ENCODE measurements around the gene MEGF11.
"Not testable (repeated sequence)": the region's sequence is repeated elsewhere in the genome, so short reads cannot be mapped to it uniquely, and the experiment has no call there.

MEGF11 gene

DNA sequence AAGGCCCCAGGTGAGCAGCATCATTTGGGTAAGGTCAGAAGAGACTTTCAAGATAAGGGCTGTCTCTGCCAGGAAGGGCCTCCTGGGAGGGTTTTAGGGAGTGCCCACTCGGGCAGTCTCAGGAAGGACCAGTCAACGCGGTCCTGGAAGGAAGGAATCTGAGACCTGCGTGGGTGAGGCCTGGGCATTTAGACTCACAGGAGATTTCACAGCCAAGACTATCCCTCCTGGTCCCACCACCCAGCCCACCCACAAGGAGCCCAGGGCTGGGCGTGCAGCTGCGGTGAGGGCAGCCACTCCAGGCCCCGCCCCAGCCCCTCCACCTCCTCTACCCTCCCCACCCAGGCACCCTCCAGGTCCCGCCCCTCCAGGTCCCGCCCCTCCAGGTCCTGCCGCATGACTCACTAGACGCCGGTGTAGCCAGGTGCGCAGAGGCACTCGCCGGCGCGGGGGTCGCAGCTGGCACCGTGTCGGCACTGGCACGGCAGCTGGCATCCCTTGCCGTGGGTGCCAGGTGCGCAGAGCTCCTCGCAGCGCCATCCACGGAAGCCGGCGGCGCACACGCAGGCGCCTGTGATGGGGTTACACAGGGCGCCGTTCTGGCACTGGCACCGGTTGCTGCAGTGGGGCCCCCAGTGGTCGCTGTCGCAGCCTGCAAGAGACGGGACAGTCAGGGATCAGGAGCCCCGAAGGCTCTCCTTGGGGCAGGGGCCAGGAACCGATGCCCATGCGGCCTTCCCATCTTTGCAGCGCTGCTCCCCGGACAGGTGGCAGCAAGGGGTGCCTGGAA, 271.5 kb downstream of the MEGF11 start:
- DNase-seq (ENCODE audit: low spot score) (peak; percentile 35), FAIRE-seq (peak; percentile 9)

DNA sequence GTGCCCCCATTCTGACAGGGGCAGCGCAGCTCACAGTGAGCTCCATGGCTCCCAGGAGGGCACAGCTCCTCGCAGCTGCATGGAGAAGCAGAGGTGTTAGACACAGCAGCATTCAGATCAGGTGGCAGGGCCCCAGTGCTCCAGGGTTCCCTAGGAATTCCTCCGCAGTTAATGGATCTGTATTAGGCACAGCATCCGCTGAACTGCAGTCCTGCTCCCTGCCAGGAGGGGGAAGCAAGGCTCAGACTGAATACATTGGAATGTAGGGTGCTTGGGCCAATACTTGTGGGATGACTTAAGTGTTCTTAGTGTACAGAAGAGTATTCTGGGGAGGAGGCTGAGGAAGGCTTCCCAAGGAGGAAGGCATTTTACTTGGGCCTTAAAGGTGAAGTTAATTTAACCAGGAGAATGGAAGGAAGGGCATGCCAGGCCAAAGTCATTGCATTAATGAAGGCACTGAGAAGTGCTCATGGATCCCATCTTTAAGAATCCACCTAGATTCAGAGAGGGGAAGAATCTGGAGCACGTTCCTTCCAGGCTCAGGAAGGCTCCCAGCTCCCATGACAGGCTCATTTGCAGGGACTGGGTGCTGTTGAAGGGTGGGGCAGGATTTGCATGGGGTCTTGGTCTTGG, 272.6 kb downstream of the MEGF11 start:
- peak; percentile 95 for FAIRE-seq
- peak; percentile 82 for DNase-seq (ENCODE audit: low spot score)

DNA sequence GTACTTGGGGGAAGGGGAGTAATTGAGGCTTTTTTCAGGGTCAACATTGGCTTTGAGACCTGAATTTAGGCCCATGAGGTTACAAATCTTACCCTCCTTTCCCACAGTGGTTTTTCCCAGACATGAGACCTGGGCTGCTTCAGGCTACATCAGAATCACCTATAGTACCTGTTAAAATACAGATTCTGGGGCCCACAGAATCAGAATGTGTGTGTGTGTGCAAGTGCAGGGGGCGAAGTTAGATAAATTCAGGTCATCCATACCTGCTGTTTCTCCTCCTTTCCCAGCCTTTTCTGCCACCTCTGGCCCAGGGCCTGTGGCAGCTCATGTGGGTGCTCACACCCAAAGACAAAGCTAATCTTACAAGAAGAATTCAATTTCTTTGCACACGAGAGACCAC, 273.7 kb downstream of the MEGF11 start:
- FAIRE-seq = no peak

DNA sequence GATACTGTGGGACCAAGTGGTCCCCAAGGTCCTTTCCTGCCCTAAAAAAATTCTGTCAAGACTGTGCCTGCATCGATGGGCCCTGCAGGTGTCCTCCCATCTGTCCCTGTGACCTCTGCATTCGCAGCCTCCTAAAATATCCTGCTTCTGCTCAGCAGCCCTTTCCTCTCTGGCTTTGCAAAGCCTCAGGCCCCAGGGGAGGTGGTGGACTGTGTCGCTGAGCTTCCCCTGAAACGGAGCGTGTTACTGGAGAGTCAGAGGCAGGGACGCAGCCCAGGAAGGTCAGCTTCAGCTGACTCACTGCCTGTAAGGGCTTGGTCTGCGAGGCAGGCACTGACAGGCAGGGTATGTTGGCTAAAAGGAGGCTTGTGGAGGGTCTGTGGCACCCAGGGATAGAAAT, 274.2 kb downstream of the MEGF11 start:
- FAIRE-seq (peak; percentile 68), DNase-seq (ENCODE audit: low spot score) (no peak)

More for the DNA sequence above, 273.7 kb downstream of the MEGF11 start:
- no peak for DNase-seq (ENCODE audit: low spot score)

DNA sequence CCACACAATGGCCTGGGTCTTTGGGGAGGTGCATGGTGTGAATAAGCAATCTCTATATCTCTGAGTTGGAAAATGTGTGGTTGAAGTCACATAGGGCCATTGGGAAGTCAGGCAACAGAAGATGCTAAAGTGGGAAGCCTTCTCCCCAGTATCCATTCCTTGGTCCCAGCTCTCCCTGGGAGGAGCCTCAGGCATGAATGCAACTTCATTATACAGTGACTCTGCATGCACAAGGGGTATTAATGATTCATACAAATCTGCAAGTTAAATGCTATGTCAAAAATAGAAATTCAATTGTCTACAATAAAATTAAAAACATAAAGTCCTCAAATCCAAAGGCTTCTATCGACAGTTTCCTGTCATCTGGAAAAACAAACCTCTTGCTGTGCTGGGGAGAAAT, 275.4 kb downstream of the MEGF11 start:
- no peak for DNase-seq (ENCODE audit: low spot score)
- FAIRE-seq = no peak

DNA sequence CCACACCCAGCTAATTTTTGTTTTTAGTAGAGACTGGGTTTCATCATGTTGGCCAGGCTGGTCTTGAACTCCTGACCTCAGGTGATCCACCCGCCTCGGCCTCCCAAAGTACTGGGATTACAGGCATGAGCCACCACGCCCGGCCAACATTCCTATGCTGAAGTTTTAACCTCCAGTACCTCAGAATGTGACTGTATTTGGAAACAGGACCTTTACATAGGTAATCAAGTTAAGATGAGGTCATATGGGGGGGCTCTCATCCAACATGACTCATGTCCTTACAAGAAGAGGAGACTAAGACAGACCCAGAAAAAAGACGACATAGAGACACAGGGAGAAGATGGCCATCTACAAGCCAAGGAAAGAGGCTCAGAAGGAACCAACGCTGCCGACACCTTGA, 277.4 kb downstream of the MEGF11 start:
- not testable (repeated sequence) for DNase-seq (ENCODE audit: low spot score); FAIRE-seq

DNA sequence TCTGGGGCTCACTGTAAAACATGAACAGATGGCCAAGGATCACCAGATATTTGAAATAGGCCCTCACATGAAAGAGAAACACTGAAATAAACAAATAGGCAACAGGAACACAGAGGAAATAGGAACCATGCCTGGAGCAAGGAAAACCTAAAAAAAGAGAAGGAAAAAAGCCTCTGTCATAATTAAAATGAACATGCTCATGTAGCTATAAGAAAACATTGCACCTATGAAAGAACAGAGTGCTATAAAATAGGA, 281.9 kb downstream of the MEGF11 start:
- FAIRE-seq = no peak
- no peak for DNase-seq (ENCODE audit: low spot score)

DNA sequence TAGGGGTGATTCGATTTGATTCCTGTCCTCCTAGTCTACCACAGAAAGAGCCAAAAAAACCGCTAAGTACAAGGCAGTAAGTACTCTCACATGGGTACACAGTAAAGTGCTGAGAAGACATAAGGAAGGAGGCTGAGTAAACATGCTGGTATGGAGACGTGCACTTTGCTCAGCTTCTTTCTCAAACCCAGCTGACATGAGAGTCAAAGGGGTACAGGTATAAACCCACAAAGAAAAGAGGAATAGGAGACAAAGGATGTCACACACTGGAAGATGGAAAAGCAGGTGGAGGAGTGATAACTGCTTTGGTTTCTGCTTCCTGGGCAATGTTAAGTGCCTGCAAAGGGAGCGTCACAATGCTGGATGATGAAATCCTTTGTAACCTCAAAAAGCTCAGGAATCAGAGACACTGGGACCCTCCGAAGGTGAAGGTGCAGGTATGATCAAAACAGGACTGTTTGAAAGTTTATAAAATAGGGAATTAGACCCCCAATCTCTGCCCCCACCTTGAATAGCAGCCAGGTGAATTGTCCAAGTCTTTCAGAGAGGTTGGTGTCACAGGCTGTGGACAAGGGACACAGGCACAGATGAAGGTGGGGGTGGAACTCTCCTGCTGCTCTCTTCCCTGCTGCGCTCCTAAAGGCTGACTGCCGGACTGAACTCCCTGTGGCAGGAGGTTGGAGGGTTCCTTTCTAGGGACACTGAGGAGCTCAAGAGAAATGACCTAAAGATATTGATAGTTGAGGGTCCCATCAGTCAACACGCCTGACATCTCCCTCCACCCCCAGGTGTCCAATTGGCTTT, 282.4 kb downstream of the MEGF11 start:
- FAIRE-seq (no peak), DNase-seq (ENCODE audit: low spot score) (no peak)

DNA sequence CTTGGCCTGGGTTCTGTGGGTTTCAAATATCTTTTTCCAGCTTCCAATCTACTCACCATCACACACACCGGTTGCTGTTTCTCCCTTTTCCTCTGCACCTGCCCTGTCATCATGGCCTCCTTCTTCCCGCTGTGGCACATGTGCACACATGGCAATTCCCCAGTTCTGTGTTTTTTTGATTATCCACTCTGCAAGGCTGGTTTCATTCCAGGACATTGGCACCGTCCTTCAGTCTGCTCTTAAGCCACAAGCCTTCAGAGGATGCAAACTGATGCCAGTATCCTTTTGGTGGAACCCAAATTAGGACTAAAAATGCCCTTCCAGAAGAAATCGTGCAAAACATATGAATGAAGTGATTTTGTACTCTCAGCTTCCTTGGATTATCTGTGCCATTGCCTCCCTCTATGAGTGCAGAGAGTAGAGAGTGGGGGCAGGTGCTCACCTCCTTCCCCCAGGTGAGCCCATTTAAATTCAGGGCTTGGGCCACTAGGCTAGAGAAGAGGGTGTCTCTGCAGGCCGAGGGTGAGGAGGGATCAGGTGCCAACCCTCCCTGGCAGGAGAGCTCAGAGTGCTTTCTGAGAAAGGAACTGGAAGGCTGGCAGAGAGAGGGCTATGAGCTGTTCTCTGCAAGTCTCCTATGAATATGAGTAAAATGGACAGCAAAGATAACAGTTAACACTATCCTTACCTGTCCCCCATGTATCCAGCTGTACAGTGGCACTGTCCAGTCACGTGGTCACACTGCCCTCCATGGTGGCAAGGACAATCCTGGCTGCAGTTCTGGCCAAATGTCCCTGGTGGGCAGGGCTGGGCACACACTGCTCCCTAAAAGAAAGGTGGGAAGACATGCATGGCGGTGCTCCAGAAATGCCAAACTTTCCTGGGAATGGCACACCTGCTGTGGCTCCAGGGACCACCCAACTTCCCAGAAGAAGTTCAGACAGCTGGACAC, 283.4 kb downstream of the MEGF11 start:
- no peak for DNase-seq (ENCODE audit: low spot score)
- peak; percentile 88 for FAIRE-seq

DNA sequence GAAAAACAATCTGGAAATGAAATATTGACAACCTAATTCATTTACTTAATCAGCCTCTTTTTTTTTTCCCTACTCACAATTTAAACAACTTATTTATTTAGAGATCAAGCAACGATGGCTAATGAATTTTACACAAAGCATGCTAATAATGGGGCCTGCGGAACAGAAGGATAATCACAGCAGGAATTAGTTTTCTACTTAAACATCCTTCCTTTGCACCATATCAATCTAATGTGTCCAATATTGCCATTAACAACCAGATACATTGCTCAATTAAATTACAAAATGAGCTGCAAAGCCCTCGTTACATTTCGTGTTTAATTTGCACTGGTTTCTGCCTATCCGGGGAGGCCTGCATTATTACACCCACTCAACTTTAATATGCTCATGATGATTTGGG, 285.0 kb downstream of the MEGF11 start:
- no peak for DNase-seq (ENCODE audit: low spot score)
- FAIRE-seq = no peak

DNA sequence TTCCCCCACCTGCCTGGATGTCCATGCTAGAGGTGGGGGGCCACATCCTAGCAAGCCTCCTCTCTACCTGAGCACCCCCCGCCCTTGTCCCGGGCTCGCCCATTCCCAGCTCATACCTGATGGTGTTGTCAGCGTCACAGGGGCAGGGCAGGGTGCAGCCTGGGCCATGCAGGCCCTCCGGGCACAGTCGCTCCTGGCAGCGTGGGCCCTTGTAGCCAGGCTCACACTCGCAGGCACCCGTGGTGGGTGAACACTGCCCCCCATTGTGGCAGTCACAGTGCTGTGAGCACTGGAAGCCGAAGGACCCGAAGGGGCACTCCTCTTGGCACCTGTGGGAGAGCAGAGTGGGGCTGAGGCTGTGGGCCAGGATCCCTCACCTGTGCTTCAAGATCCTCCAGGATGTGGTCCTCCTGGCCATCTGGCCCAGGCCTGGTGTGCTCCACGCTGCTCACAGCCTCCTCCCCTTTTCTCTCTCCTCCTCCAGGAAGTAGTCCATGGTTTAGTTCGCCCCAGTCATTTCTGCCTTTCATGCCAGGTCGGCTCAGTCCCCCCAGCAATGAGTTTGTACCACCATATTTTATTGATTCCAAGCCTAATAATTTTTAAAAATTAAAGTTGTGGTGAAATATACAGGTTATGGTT, 288.6 kb downstream of the MEGF11 start:
- no peak for DNase-seq (ENCODE audit: low spot score)
- FAIRE-seq = no peak

DNA sequence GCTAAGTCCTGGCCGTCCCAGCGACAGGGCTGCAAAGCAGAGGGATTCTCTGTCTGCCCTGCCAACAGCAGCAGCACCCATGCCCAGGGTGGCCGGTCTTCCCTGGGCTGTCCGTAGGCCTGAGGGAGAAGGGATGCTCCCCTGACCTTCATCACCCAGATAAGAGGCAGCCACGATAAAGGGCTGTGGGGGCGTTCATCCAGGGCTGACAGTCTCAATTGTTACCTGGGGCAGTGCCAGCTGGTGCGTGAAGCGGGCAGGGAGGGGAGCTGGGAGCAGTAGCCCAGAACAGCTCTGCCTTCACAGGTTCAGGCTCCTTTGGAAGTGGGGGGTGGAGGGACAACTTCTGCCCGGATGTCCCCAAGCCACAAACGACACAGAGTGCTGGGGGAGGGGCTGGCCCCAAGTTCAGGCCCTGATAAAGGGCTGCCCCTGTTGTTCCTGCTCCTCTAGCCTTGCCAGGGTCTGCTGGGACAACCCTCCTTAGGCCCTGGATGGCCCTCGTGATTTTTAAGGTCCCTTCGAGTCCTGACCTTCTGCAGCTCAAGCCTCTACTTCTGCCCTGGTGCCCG, 289.6 kb downstream of the MEGF11 start:
- DNase-seq (ENCODE audit: low spot score) (no peak), FAIRE-seq (no peak)

DNA sequence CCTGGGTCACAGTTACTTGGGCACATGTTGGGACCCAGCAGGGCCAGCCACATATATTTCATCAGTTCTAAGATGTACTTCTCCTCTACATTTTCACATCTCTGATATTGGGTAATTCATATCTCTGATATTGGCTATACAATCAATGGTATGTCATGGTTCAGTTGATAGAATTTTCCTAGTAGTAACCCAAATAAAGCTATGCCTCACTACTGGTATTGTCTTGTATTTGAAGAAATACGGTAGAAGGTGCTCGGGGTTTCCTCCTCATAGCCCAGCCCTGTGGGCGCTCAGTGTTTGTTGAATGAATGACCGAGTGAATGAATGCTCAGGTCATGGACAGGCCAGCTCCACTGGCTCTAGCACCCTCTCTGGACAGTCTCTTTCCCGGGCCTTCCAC, 290.2 kb downstream of the MEGF11 start:
- DNase-seq (ENCODE audit: low spot score) (no peak), FAIRE-seq (no peak)

DNA sequence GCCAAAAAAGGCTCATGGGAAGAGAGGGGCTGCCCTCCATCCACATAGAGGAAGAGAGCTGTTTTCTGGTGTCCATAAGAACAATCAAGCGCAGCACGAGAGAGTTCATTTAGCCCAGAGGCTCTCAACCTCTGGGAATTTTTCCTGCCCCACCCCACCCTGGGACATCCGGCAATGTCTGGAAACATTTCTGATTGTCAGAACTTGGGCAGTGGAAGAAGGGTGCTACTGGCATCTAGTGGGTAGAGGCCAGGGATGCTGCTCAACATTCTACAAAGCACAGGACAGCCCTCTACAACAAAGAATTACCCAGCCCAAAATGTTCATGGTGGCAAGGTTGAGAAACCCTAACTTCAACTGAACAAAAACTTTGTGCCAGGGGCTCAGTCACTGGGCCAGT, 291.4 kb downstream of the MEGF11 start:
- FAIRE-seq (no peak), DNase-seq (ENCODE audit: low spot score) (no peak)

DNA sequence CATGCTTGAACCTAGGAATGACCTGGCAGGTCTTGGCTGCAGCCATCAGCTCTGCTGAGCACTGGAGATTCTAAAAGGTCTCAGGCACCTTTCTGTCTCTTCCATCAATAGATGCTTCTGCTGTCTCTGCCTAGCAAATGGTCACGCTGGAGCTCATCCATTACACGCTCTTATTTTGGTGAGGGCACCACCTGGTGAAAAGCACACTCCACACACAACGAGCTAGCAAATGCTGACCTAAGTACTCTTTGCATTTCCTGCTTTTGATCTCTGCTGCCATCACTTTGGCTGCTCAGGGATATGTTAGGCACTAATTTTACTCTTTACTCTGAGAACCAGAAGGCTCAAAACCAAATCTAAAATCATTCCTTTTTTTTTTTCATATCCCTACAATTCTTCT, 293.0 kb downstream of the MEGF11 start:
- FAIRE-seq (no peak), DNase-seq (ENCODE audit: low spot score) (no peak)

DNA sequence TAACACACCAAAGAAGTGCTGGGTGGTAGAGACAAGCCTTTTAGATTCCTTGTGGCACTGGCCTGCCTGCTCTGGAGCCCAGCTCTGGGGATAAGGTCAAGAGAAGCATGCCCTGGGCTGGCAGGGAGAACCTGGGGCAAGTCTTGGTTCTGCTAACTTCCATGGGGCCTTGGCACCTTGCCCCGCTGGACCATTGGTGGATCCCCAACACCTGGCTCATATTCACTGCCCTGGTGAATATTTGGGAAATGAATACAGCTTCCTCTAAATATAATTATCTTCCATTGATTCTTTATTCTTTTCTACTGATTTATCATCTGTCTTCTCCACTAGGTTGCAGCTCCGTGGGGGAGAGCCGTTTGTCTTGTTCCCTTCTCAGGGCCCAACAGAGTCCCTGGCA, 294.7 kb downstream of the MEGF11 start:
- FAIRE-seq (no peak), DNase-seq (ENCODE audit: low spot score) (no peak)

DNA sequence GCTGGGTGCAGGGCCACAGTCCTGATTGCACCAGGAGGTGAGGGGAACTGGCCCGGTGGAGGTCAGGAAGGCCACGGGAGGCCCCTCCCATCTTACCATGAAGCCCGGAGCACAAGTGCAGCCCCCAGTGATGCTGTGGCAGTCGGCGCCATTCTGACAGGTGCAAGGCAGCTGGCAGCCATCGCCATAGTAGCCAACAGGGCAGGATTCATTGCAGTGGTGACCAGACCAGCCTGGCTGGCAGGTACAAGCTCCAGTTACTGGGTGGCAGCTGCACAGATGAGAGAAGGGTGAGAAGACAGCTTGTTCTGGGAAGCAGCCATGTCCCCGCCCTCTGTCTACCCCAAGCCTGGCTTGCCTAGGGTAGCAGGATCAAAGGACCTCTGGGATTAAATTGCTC, 296.1 kb downstream of the MEGF11 start:
- FAIRE-seq = peak; percentile 58
- DNase-seq (ENCODE audit: low spot score) = no peak

DNA sequence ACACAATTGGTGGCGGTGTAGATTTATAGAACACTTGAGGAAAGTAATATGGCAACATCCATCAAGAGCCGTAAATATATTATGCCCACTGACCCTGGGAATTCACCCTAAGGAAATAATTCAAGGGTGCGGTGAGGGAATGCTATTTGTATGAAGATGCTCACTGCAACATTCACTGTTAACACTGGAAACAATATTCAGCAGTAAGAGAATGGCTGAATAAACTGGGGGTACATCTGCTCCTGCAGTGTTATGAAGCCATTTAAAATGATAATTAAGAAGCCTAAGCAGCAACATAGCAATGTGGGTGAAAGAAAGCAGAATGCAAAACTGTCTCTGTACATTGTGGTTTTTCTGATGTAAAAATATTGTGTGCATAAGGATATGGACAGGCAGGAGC, 296.7 kb downstream of the MEGF11 start:
- no peak for FAIRE-seq
- no peak for DNase-seq (ENCODE audit: low spot score)

DNA sequence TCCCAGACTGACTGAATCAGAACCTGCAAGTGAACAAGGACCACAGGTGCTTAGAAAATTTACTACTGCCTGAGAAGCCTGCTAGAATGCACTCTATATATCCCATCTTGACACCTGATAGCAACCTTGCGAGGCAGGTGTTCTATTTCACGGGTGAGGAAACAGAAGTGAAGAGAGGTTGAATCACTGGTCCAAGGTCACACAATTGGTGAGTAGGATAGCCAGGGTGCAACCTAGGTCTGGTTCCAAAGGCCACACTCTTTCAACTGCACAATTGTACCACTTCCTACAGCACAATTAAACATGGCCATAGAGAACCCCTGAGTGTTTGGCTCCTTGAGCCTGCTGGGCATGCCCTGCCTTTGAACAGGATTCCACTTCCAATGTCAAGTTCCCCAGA, 297.2 kb downstream of the MEGF11 start:
- FAIRE-seq (no peak), DNase-seq (ENCODE audit: low spot score) (no peak)

DNA sequence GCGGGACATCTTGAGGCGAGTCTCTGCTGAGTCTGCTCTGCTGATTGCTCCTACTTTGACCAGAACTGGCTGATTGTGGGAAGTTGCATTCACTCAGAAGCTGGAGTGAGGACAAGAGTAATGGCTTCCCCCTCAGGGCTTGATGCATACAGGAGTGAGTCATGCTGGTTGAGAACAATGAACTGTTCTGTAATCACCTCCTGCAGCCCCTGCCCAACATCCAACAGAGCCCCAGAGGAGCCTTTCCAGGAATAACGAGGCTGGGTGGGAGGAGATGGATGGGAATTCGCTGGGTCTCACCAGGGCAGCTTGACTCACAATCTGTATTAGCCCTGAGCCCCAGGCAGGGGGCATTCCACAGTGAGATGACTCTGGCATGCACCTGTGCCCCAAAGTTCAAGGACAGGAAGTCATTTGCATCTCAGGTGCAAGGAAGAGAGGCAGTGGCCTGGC, 299.2 kb downstream of the MEGF11 start:
- FAIRE-seq = peak; percentile 92
- peak; percentile 87 for DNase-seq (ENCODE audit: low spot score)

All from urothelium cell line (cell line).